CD4-positive, alpha-beta T cell treated with Interleukin-6 at 100 ng/mL for 8 hours (primary cell): ENCODE measurements around the gene PIK3CD.
"Not testable (repeated sequence)": the region's sequence is repeated elsewhere in the genome, so short reads cannot be mapped to it uniquely, and the experiment has no call there.

Experiments used
- DNase-seq: peaks from one replicate; pipeline ENCODE4 v3.0.0-alpha.2; 2020; ENCODE audit warnings: mixed read lengths, low spot score

The PIK3CD gene

GRCh38 chr1:9621032-9621431 is 30.5 kb upstream of the PIK3CD start:
- DNase-seq = no peak

DNA sequence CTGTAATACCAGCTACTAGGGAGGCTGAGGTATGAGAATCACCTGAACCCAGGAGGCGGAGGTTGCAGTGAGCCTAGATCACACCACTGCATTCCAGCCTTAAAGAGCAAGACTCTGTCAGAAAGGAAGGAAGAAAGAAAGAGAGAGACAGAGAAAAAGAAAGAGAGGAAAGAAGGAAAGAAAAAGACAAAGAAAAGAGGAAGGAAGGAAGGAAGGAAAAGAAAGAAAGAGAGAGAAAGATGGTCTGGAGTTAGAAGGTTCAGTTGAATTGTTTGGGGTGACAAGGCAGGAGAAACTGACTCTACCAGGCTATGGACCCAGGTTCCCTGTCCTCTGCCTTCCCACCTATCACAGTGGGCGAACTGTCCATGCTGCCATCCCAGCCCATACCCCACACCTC is 27.4 kb upstream of the PIK3CD start:
- no peak for DNase-seq

DNA sequence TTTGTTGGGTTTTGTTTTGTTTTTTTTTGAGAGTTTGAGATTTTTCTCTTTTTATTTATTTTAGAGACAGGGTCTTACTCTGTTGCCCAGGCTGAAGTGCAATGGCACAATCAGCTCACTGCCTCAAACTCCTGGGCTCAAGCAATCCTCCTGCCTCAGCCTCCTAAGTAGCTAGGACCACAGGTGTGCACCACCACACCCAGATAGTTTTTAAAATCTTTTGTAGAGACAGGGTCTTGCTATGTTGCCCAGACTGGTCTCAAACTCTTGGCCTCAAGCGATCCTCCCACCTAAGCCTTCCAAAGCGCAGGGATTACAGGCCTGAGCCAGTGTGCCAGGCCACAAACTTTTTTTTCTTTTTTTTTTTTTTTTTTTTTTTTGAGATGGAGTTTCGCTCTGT is 26.5 kb upstream of the PIK3CD start:
- not testable (repeated sequence) for DNase-seq

- DNase-seq = no peak
Observed at GRCh38 chr1:9626201-9626608, 25.3 kb upstream of the PIK3CD start.

DNA sequence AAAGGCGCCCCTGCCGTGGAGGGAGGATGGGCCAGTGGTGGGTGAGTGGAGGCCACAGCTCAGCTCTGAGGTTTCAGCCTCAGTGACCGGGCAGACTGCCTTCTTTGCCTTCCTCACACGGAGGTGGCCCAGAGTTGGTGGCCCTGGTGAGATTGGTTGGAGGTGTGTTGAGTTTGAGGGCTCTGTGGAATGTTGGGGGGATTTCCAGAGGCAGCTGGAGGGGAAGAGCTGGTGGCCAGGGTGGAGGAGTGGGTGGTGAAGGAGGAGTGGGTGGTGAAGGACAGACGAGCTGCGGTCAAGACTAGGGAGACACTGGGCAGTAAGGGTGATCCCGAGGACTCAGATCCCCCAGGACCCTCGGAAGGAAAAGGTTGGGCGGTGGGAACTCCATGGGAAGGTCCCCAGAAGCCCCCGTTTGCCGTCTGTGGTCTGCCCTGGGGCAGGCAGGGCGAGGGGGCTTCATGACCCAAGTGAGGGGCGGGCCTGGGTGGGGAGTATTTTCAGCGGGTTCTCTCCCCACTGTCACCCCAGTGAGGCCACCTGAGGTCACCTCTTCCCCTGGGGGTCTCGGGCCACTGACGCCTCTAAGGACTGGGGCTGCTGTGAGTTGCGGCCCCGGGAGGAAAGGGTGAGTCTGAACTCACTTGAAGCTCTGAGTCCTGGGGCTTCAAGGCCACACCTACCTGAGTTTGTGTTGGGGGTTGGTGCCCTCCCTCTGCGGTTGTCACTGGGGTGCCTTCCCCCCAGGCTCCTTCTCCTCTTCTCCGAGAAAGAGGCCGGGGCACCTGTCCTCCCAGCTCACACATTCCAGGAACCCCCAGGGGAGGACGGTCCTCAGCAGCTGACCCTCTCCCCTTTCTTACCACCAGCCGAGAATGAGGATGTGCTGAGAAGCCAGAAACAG is 22.7 kb upstream of the PIK3CD start:
- DNase-seq = peak; percentile 81

- DNase-seq = peak; percentile 82
Observed at GRCh38 chr1:9629445-9630201, 21.9 kb upstream of the PIK3CD start.

DNA sequence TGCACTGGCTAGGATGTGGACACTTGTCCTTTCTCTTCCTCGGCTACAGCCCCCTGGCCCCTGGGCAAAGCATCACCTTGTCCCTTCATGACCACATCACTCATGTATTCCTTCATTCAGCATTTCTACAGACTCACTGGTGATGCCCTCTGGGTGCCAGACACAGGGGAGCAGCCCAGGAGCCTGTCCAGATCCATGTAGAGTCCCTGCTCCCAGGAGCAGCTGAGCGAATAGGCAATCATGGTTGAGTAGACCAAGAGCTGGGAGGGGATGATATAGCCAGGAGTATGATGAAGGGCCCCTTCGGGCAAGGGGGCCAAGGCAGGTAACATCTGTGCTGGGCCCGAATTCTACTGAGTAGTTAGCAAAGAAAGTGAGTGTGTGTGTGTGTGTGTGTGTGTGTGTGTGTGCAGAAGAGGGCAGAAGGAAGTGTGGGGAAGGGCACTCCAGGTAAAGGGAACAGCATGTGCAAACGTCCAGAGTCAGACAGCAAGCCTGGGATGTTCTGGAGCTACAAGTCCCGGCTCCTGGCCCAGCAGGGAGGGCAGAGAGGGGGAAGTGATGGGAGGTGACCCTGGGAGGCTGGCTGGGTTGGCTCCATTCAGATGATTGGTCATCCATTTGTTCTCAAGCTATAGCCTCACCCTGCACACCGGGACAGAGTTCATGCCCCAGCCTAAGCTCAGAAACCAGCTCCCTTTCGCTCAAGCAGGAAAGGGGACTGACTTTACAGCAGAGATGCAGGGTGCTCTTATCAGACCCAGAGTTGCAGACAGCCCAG is 21.0 kb upstream of the PIK3CD start:
- peak; percentile 35 for DNase-seq

DNA sequence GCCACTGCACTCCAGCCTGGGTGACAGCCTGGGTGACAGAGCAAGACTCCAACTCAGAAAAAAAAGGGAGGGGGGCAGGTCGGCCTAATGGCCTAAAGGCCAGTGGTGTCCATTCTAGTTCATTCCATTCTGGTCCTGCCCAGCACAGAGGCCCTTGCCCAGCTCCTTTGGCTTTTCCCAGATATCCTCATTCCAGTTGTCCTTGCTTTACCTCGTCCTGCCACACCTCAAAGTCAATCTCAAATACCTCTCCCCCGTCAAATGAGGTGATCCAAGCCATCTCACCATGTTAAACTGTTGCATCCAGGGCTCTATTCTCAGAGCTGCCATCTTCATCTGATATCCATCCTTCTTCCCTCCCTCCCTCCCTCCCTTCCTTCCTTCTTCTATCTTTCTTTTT is 19.9 kb upstream of the PIK3CD start:
- no peak for DNase-seq

- no peak for DNase-seq
Observed at GRCh38 chr1:9633493-9633892, 18.0 kb upstream of the PIK3CD start.

- DNase-seq = no peak
Observed at GRCh38 chr1:9634582-9634981, 16.9 kb upstream of the PIK3CD start.

DNA sequence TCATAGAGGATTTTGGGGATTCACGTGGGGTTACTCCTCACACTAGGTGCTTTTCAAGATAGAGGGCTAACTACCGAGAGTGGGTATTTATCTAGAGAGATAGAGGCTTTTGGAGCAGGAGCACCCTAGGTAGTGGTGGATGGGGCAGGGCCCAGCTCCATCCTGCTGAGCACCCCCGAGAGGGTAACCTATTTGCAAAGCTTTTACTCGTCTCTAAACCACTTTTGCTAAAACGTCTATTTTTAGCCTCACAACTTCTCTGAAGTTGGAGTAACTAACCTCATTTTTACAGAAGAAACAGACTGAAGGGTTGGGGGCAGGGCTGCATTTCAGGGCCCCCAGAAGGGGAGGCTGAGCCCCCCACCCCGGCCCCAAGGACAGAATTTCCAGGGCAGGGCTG is 12.3 kb upstream of the PIK3CD start:
- no peak for DNase-seq

- no peak for DNase-seq
Observed at GRCh38 chr1:9643351-9644256, 7.9 kb upstream of the PIK3CD start.

GRCh38 chr1:9646037-9646436 is 5.5 kb upstream of the PIK3CD start:
- DNase-seq = no peak

DNA sequence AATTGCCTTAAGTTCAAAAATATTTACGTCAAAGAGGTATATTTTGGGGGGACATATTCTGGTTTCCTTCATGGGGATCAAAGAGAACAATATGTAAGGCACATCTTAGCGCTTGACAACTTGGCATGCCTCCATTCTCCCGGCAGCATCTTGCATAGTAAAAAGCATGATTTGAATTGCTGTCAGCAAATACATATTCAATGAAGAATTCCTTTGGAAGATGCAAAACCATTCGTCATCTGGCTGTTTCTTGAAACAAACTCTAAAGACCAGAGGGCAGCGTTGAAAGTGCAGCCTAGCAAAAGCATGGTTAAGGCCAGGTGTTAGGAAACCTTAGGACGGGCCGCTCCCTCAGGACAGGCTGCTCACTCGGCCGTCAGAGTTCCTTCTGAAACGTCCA is 3.4 kb upstream of the PIK3CD start:
- no peak for DNase-seq

GRCh38 chr1:9649769-9650168 is 1.8 kb upstream of the PIK3CD start:
- no peak for DNase-seq

DNA sequence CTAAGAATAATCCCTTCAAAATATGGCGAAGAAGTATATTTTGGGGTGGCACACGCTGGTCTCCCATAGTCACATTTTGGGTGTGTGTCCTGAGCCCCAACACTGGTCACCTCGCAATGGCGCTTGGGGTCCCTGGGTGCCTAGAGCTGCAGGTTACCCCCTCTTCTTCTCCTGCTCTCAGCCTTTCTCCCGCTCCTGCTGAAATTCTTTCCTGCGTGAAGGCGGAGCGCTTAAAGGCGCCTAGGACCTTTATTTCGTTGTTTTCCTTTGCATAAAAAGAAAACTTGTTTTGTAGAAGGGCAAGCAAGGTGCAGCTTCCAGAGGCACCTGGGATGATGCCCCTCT is 339 bp upstream of the PIK3CD start:
- DNase-seq = no peak

GRCh38 chr1:9652379-9653209 is 1.1 kb downstream of the PIK3CD start:
- peak; percentile 79 for DNase-seq

DNA sequence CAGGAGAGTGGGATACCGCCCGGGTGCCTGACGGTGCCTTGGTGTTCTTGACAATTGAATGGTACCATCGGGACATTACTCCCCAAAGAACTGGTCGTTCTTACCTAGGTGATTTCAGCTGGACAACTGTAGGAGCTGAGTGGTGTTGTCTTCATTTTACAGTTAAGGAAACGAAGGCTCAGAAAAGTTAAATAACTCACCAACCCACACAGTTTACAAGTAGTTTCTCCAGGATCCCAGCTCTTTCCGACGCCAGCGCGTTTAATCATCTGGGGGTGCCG is 1.6 kb downstream of the PIK3CD start:
- no peak for DNase-seq

DNA sequence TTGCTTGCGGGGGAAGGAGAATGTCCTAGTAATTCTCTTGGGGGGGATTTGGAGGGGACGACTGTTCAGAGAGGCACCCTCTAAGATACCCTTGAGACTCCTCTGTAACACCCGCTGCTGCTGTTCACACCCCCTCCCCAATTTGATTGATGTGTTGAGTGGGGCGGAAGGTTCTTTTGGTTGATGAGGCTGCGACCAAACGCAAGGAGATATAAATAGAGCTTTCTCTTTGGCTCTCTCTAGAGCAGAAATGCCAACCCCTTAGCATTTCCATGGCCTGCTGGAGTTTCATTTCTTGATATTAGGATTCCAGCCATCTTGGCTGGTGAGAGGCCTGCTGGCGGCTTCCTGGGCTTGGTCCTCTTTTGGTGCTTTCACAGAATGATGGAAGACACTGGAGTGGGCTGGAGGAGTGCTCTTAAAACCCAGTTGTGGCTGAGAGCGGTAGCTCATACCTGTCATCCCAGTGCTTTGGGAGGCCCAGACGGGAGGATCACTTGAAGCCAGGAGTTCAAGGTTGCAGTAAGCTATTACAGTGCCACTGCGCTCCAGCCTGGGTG is 2.0 kb downstream of the PIK3CD start:
- peak; percentile 34 for DNase-seq

- DNase-seq = peak; percentile 26
Observed at GRCh38 chr1:9654051-9654833, 2.7 kb downstream of the PIK3CD start.
